Activated CD4-positive, alpha-beta T cell treated with anti-CD3 and anti-CD28 coated beads, Interleukin-10, Interleukin-2, amounts not matched to agents 100 ng/mL and 50 ng/mL, durations not matched to agents 16 hours and 8 hours (primary cell): ENCODE measurements around the gene IL36G.
"Not testable (repeated sequence)": the region's sequence is repeated elsewhere in the genome, so short reads cannot be mapped to it uniquely, and the experiment has no call there.

ENCODE experiments used
- DNase-seq: peaks from one replicate; pipeline ENCODE4 v3.0.0-alpha.2; 2020

Gene IL36G

GRCh38 chr2:112977559-112978056, at the start of gene IL36G:
TSS of gene IL36G (plus strand) at chr2:112978006. CDS start at chr2:112978639, 633 bp downstream.
- DNase-seq, result no peak

DNA sequence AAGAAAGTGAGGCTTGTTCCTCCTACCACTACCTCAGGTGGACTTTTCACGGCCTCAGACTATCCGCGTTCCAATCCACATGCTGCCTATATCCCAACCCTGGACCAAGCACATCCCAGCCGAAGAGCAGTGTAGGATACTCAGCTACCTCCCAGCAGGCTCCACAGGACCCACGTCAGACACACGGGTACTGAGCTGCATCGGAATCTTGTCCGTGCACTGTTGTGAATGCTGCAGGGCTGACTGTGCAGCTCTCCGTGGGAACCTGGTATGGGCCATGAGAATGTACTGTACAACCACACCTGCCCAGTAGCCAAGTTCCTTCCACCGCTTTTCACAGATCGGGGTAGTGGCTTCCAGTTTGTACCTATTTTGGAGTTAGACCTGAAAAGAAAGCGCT, 44.5 kb upstream of the IL36G start:
- DNase-seq, result no peak

DNA sequence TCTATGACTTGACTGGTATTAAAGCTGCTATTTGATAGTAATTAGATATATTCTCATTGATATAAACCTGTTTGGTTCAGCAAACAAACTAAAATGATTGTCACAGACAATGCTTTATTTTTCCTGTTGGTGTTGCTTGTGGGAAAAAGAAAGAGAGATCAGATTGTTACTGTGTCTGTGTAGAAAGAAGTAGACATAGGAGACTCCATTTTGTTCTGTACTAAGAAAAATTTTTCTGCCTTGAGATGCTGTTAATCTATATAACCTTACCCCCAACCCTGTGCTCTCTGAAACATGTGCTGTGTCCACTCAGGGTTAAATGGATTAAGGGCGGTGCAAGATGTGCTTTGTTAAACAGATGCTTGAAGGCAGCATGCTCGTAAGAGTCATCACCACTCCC, 43.7 kb upstream of the IL36G start:
- DNase-seq, result not testable (repeated sequence)

DNA sequence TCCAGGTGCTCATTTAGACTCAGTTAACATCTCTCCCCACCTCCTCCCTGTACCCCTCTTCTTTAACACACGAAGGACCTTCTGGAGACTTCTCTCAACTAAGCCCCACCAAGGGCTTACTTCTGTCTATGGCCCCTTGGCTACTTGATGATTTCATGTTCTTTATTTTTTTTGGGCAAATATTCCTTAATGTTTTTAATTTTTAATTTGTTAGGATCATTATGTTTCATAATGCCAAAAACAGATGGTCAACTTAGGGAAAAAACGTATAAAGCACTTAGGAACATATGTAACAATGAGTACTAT, 40.9 kb upstream of the IL36G start:
- no peak for DNase-seq

DNA sequence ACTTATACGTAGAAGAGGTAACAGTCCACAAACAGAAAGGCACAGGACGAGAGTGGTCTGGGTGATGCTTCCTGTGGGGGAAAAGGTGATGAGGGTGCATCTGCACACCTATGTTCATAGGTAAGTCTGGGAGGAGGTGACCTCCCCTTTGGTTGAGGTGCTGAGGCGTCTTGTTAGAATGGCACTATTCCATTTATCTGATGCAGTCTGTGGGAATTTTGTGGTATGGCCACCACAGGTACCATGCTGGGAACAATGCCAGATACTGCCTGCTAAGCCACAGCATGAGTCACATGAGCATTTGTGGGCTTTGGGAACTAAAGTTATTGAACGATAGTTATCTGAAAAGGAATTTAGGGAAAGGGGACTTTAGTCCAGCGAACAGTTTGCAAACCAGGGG, 38.9 kb upstream of the IL36G start:
- no peak for DNase-seq

GRCh38 chr2:112939425-112939824, 38.4 kb upstream of the IL36G start:
- no peak for DNase-seq

DNA sequence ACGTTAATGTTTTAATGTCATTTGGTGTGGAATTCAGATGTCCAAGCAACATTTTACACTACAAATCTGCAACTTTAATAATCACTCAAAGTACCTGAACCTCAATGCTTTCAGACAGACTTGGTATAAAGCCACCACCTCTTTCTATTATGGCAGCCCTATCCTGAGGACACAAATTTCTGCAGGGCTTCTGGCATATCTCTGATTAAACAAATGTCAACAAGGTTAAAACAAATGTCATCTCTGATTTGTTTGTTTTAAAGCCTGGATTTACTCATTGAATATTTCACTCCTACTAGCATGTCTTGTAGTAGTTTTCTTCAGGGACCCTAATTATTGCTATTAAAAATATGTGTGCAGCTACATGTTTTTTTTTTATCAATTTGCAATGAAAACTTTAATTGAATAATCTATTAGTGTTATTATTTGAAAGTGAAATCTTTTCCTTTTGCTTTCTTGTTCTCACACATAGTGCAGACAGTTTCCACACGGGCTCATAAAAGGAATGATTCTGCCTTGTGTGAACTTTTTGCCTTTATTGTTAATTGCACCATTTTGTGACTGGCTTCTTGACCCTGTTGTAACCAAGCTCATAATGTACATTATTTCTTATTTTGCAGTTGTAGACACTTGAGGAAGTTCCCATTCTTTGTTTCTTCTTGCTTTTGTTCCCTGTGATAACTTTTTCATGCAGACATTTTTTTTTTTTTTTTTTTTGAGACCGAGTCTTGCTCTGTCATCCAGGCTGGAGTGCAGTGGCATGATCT, 36.8 kb upstream of the IL36G start:
- DNase-seq, result no peak

GRCh38 chr2:112941753-112942653, 35.8 kb upstream of the IL36G start:
- peak; percentile 85 for DNase-seq

GRCh38 chr2:112942654-112943002, 35.2 kb upstream of the IL36G start:
- DNase-seq, result no peak

GRCh38 chr2:112944971-112945370, 32.8 kb upstream of the IL36G start:
- DNase-seq, result no peak

DNA sequence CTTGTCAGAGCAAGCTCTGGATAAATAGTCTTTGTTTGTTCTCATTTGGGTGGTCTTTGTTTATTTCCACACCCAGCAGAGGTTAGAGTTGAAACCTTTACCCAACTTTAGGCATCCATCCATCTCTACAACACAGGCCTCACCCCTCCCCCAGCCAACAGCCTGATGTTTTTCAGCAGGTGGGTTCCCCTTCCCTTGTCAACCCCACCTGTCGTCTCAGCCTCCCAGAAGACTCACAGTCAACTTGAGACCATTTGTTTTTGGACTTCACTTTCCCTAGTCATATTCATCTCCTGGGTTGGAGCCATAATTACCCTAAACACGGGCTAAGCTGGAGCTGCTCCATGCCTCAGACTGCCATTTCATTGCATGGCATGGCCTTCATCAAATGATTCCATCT, 31.7 kb upstream of the IL36G start:
- no peak for DNase-seq

GRCh38 chr2:112947374-112947773, 30.4 kb upstream of the IL36G start:
- DNase-seq, result no peak

GRCh38 chr2:112949456-112949855, 28.4 kb upstream of the IL36G start:
- DNase-seq, result no peak

DNA sequence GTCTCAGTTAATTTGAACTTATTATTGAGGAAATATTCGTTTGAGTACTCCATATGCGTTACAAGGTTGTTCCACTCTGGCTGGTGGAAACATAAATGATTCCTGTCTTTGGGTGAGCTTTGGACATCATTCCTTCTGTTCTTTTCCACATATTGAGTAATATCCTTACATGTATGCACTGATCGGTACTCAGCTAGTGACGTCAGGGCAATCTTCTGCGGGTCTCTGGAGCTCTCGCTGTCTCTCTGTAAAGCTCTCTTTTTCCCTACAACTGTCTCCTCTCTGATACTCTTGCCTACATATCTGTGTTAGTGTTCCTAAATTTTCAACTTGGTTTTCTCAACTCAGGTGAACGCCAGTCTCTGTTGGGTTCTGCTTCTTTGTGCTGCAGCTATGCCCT, 23.4 kb upstream of the IL36G start:
- DNase-seq, result no peak

GRCh38 chr2:112957511-112957910, 20.3 kb upstream of the IL36G start:
- DNase-seq, result no peak

DNA sequence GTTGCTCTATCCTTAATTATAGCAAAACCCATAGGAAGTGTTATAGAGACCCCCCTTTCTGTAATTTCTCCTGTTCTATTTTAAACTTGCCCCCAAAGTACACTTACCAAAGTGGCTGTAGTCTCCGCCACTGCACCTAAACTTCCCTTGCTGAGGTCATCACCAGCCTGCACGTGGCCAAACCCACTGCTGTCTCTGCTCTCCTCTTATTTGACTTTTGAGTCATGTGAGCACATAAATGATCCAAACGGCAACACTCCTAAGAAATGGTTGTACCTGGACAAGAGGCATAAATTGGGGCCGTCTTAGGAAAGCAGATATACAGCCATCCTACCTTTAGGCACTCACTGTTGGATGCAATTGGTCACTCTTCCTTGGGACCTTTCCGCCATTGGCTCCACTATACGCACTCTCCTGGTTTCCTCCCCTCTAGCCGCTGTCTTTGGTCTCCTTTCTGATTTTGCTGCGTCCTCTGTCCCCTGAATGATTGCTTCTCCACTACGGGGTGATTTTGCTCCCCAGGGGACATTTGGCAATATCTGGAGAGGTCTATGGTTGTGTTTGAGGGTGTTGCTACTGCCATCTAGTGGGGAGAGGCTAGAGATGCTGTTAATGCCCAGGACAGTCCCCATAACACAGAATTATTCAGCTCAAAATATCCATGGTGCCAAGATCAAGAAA, 19.2 kb upstream of the IL36G start:
- peak; percentile 68 for DNase-seq

DNA sequence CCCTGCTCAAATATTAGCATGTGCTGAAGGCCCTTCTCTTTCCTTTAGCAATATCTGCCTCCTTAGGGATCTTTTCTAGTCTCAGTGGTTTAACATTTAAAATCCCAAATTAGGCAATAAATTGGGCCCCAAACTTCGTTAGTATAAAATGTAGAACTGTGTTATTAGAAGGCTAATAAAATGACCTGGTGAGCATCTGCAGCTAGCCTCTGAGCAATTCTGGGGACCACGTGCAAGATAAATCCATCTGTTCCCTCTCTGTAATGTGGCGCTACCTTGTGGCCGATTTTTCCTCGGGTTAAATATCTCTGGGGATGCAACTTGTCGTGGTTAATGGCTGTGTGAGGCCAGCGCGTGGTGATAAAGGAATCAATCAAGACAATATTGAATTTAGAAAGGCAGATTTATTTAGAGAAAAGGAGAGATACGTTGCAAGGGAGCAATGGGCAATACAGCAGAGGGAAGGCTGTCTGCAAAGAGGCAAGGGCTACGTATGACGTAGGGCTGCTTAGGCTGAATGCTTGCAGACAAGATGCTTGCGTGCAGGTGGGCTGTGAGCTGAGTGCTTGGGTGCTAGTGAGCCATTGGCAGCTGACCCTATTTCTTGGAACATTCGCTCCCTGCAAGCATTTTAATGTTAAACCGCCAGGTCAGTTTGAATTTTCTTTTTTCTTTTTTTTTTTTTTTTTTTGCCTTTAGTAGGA, 18.5 kb upstream of the IL36G start:
- no peak for DNase-seq

DNA sequence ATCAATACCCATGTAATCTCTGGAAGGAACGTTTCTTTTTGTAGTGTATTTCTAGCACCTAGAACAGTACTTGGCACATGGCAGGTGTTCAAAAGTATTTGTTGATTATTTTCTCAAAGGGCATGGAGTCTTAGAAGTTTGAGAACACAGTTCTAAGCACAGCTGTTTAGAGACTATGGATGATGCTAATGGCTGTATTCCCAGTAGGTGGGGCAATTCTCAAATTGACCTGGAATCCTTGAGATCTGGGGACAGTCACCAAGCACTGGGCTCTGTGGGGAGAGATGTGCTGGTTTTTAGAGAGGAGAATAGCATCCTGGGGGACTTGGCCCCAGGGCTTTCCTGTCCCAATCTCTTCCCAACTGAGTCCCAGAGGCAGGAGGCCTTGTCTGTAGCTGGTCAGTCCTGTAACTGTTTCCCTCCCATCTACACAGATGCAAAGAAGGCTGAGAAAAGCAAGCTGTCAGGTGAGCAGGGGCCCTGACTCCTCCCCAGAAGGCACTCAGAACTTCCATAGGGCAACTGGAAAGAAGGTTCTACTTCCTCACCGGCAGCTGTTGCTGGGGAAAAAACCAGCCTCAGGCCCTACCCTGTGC, 17.5 kb upstream of the IL36G start:
- DNase-seq, result no peak

GRCh38 chr2:112962308-112963175, 15.3 kb upstream of the IL36G start:
- DNase-seq, result no peak

DNA sequence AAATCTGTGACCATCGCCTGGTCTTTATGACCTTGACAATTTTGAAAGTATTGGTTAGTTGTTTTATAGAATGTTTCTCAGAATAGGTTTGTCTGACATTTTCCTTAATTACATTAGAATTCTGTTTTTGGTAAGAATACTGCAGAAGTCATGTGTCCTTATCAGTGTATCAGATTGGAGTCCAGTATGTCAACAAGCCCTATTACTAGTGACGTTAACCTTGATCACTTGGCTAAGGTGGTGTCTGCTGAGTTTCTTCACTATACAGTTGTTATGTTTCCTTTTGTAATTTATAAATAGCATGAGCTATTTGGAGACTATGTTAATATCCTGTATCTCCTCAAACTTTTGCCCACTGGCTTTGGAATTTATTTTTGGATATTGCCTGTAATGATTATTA, 10.8 kb upstream of the IL36G start:
- no peak for DNase-seq

DNA sequence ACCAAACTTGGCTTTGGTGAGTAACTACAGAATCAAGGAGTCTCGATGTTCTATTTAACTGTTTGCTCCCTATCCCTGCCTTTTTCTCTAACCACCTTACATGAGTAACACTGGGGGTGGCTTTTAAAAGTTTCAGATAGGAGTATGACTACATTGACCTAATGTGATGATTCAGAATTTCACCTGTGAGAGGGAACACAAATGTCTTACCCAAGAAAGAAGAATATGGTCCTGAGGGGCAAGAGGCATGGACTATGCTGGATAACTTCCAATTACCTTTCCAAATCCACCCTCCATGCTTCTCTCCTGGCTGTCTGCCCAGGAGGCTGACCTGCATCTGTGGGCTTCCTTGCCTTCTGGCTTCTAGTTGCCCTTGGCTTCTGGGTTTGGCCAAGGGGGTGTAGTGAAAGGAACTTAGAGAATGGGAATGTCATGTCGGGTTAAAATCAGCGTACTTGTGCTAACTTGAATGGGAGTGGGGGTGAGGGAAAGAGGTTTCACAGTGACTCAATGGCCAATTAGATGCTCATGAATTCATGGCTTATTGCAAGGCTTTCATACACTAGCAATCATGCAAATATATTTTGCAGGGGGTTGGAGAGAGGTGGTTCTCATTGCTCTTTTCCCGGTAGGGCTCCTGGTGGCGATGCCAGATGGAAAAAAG, 5.3 kb upstream of the IL36G start:
- no peak for DNase-seq
